Skin epidermis (tissue), 12 donors: ENCODE results near the gene MAML3.

ENCODE experiments used
- H3K27ac ChIP-seq, 21 experiments: fragments of 200-600 bp; sonication (generic) in 11 of 21; one replicate each; pipeline ENCODE4 v1.5.0; 2020; ENCODE audit warnings: mild to moderate bottlenecking in 3 of 21, inconsistent platforms in 2 of 21, moderate library complexity in 2 of 21
- H3K4me3 ChIP-seq, 7 experiments: fragments of 200-600 bp; sonication (generic) in 2 of 7; one replicate each; pipeline ENCODE4 v1.5.0; 2020; ENCODE audit warnings: inconsistent platforms in 2 of 7, mild to moderate bottlenecking in 2 of 7, moderate library complexity in 1 of 7

MAML3 gene

GRCh38 chr4:140108713-140109230 lies 45.2 kb downstream of the MAML3 start:
- no peak overlapping the region for H3K27ac ChIP-seq
- no peak overlapping the region for H3K4me3 ChIP-seq

- H3K4me3 ChIP-seq, result no peak overlapping the region
- no peak overlapping the region for H3K27ac ChIP-seq
Observed at GRCh38 chr4:140108243-140108642, 45.7 kb downstream of the MAML3 start.

DNA sequence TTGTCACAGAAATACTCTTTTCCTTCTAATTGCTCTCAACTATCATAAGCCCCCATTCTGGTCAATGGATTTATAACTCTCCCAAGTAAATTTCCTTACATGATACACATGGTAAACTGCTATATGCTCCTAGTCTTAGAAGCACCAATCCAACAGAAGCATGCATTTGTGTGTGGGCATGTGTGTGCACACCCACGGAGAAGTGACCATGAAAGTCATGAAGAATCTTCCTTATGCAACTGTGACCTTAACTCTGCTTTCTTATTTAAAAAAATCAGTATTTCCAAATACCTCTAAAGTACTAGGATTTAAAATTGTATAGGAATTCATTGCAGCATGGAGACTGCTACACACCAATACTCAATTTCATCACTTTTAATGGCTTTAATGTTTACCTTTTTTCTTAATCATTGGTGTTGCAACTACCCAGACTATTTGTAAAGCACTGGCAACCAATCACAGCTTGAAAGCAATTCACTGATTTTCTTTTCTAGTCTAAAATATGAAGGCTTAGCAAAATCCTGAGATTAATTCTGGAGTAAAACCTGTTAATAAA lies 47.6 kb downstream of the MAML3 start:
- H3K27ac ChIP-seq, result no peak overlapping the region

GRCh38 chr4:140105436-140105835 lies 48.5 kb downstream of the MAML3 start:
- Histone ChIP-seq H3K27ac (no peak overlapping the region), H3K4me3 (no peak overlapping the region)

More for the DNA sequence above, 47.6 kb downstream of the MAML3 start:
- H3K4me3 ChIP-seq, result no peak overlapping the region

- H3K4me3 ChIP-seq, result no peak overlapping the region
- peak overlapping the region in 4 of 21 experiments; percentile 10 to 32 (median 24) for H3K27ac ChIP-seq
Observed at GRCh38 chr4:140103676-140104075, 50.3 kb downstream of the MAML3 start.

DNA sequence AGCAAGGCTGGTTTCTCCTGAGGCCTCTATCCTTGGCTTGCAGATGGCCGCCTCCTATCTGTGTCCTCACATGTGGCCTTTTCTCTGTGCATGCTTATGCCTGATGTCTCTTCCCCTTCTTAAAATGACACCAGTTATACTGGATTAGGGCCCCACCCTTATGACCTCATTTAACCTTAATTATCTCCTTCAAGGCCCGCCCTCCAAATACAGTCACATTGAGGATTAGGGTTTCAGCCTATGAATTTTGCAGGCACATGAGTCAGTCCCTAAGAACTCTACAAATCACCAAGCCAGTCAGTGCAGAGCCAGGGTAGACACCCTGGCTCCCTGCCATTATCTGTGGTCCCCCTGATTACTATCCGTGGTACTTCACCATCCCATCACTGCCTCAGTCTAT lies 51.6 kb downstream of the MAML3 start:
- Histone ChIP-seq H3K27ac (no peak overlapping the region), H3K4me3 (no peak overlapping the region)

- no peak overlapping the region for H3K4me3 ChIP-seq
- H3K27ac ChIP-seq, result peak overlapping the region in 4 of 21 experiments; percentile 22 to 80 (median 52)
Observed at GRCh38 chr4:140100771-140101170, 53.2 kb downstream of the MAML3 start.

- H3K4me3 ChIP-seq, result no peak overlapping the region
- H3K27ac ChIP-seq, result peak overlapping the region in 7 of 21 experiments; percentile 7 to 80 (median 42)
Observed at GRCh38 chr4:140099983-140100382, 54.0 kb downstream of the MAML3 start.

GRCh38 chr4:140098455-140099160 lies 55.4 kb downstream of the MAML3 start:
- no peak overlapping the region for H3K4me3 ChIP-seq
- H3K27ac ChIP-seq, result peak overlapping the region in 18 of 21 experiments; percentile 10 to 81 (median 64)

GRCh38 chr4:140097572-140097971 lies 56.4 kb downstream of the MAML3 start:
- Histone ChIP-seq H3K27ac (peak overlapping the region in 13 of 21 experiments; percentile 12 to 81 (median 68)), H3K4me3 (no peak overlapping the region)

GRCh38 chr4:140096921-140097320 lies 57.1 kb downstream of the MAML3 start:
- H3K27ac ChIP-seq, result peak overlapping the region in 16 of 21 experiments; percentile 12 to 84 (median 66)

GRCh38 chr4:140096483-140096861 lies 57.5 kb downstream of the MAML3 start:
- peak overlapping the region in 18 of 21 experiments; percentile 12 to 84 (median 66) for H3K27ac ChIP-seq
- H3K4me3 ChIP-seq, result no peak overlapping the region

More at GRCh38 chr4:140096921-140097320, 57.1 kb downstream of the MAML3 start:
- no peak overlapping the region for H3K4me3 ChIP-seq

GRCh38 chr4:140095694-140096482 lies 58.1 kb downstream of the MAML3 start:
- H3K4me3 ChIP-seq, result peak overlapping the region in 1 of 7 experiments; percentile 8
- peak overlapping the region in 19 of 21 experiments; percentile 23 to 84 (median 69) for H3K27ac ChIP-seq

DNA sequence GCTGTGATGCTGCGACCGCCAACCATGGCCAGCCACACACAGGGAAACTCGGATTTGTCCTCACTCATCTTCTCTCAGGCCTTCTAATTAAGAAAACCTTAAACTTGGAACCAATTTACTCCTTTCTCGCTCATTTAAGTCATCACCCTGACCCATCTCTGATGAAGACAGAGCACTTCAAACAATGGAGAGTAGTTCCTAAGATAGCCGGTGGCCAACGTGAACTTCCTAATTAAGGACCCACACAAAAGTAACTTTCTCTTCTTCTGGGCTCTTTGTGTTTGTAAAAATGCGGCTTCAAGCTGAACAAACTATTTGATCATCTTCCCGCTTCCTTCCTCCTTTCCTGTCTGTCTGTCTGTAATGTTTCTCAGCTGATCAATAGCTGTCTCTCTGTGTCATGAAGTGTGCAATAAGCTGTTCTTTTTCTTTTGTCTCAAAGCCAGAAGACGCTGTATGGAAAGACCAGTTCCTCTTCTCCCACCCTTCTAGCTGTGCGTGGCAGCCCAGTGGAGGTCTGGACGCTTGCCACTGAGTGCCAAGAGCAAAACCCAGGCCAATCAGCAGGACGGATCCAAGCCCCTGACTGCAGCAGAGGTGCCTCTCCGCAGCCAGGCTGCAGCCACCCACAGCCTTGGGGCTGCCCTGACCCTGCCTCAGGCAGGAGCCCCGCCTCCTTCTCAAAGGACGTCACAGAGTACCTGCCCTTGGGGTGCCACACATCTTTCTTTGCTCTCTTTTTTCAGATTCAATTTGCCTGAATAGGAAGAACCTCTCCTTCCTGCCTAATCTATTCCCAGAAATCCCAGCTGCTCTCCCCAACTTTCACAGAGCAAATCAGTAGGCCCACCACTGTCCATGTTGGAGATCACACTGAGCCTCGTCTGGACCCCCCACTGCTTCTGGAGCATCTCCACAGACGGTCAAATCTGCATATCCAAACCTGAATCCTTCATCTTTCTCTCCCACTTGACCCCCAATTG lies 59.3 kb downstream of the MAML3 start:
- Histone ChIP-seq H3K4me3 (peak overlapping the region in 1 of 7 experiments; percentile 2), H3K27ac (peak overlapping the region in 20 of 21 experiments; percentile 7 to 84 (median 68))

GRCh38 chr4:140092094-140092851 lies 61.7 kb downstream of the MAML3 start:
- peak overlapping the region in 20 of 21 experiments; percentile 19 to 84 (median 69) for H3K27ac ChIP-seq
- peak overlapping the region in 4 of 7 experiments; percentile 8 to 28 (median 17) for H3K4me3 ChIP-seq

- Histone ChIP-seq H3K27ac (peak overlapping the region in 4 of 21 experiments; percentile 11 to 52 (median 26)), H3K4me3 (no peak overlapping the region)
Observed at GRCh38 chr4:140091305-140091704, 62.7 kb downstream of the MAML3 start.

DNA sequence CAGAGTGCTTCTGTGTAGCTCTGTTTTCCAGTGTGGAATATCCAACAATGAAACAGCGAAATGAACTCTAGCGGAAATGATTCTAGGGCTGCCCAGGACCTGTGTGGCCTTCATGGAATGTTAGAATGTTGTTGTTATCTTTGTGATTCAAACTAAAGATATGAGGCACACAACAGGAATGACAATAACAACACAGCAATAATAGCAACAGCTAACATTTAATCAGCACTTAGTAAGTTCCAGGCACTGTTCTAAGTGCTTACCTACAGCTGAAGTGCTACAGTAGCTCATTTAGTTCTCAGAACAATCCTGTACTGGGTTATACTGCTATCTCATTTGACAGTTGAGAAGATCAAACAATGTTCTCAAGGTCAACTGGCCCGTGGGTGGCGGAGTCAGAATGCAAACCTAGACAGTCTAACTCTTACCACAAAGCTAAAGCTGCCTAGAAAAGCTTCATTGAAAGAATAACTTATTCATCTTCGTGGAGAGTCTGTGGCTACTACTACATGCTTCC lies 63.7 kb downstream of the MAML3 start:
- H3K27ac ChIP-seq, result no peak overlapping the region
- H3K4me3 ChIP-seq, result no peak overlapping the region

DNA sequence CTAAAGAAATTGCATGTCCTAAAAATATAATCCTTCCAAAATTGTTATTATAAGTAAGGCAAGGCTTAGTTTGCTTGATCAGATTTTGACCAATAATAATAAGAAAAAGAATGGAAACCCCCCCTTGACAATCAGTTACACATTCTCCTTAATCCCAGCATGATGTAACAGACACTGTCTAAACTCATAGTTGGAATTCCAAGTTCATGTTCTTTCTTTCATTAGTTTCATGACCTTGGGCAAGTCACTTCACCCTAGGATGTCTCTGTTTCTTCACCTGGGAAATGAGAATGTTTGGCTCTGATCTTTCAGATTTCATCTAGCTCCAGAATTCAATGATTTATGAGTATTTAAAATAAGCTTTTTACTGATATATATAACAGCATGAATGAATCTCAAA lies 64.8 kb downstream of the MAML3 start:
- no peak overlapping the region for H3K27ac ChIP-seq

More for the DNA sequence above, 64.8 kb downstream of the MAML3 start:
- H3K4me3 ChIP-seq, result no peak overlapping the region
